HG03108 (cell line): ENCODE data around the gene XNDC1N.

ENCODE experiments used
- ATAC-seq: cut with Tn5 transposase; IDR thresholded peaks from one replicate; pipeline ENCODE4 v1.9.1; 2021; ENCODE audit warnings: moderate library complexity; ENCODE audit not compliant: unreplicated experiment

The XNDC1N gene, protein sequence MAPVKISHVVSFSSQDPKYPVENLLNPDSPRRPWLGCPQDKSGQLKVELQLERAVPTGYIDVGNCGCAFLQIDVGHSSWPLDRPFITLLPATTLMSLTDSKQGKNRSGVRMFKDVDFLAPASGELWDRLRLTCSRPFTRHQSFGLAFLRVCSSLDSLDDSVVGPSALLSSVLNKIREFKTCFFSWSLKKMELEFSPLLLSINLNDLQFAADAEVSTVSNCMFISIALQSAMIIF

GRCh38 chr11:71927820-71928736 lies at the start of gene XNDC1N:
Gene XNDC1N, minus strand, starts transcription at chr11:71928594. Its CDS starts 5,241 bp downstream, at chr11:71923353.
- peak; percentile 57 for ATAC-seq

DNA sequence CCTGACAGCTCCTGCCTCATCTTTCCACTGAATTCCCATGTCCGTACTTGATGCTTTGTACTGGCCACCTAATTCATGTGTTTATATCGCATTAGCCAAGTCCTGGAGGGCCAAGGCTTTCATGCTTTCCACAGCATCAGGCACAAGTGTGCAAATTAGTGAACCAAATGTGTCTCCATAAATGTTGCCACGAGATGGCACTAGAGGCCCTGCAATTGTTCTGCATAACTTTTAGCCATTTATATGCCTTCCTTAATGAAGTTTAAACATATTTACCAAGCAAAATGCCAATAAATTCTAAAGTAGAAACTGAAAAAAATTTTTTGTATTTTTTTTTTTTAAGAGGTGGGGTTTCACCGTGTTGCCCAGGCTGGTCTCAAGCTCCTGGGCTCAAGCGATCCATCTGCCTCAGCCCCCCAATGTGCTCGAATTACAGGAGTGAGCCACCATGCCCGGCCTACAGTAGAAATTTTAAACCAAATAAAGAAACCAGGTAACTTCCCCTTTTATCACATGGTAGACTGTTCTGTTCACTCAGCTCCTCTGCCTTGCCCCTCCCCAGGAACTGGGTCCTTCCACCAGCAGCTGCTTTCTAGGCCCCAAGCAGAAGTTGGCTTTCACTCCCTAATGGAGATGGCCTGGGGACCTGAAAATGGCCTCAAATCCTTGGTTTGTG lies 49.5 kb upstream of the XNDC1N start:
- ATAC-seq: no peak

GRCh38 chr11:71977090-71977489 lies 48.7 kb upstream of the XNDC1N start:
- no peak for ATAC-seq

GRCh38 chr11:71976551-71976950 lies 48.2 kb upstream of the XNDC1N start:
- ATAC-seq: no peak

- ATAC-seq: no peak
Measured at GRCh38 chr11:71971680-71972079, 43.3 kb upstream of the XNDC1N start.

GRCh38 chr11:71964641-71965040 lies 36.2 kb upstream of the XNDC1N start:
- no peak for ATAC-seq

DNA sequence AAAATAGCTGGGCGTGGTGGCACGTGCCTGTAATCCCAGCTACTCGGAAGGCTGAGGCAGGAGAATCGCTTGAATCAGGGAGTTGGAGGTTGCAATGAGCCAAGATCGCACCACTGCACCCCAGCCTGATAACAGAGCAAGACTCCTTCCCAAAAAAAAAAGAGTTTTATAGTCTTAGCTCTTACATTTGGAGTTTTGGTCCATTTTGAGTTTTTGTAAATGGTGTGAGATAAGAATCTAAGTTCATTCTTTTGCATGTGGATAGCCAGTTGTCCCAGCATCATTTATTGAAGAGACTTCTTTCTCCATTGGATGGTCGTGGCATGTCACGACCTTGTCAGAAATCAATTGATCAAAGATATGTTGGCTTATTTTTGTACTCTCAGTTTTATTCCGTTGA lies 35.1 kb upstream of the XNDC1N start:
- ATAC-seq: no peak

DNA sequence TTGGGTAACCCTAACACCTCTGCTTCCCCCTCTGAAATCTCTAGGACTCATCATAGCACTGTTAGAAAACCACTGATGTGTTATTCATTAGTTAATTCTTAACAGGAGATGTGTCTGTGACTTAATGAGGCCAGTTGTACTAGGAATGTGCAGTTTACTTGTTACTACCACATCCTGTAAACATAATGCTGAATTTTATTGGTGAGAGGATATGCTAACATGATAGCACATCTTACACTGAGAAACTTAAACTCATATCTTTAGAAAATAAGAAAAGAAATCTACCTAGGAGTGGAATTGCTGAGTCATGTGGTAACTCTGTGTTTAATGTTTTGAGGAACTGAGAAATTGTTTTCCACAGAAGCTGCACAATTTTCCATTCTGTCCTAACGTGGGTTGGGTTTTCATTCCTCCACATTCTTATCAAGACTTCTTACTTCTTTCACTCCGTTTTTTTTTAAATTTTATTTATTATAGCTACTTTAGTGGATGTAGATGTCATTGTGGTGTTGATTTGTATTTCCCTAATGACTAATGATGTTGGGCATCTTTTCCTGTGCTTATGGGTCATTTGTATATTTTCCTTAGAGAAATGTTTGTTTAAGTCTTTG lies 34.1 kb upstream of the XNDC1N start:
- peak; percentile 60 for ATAC-seq

DNA sequence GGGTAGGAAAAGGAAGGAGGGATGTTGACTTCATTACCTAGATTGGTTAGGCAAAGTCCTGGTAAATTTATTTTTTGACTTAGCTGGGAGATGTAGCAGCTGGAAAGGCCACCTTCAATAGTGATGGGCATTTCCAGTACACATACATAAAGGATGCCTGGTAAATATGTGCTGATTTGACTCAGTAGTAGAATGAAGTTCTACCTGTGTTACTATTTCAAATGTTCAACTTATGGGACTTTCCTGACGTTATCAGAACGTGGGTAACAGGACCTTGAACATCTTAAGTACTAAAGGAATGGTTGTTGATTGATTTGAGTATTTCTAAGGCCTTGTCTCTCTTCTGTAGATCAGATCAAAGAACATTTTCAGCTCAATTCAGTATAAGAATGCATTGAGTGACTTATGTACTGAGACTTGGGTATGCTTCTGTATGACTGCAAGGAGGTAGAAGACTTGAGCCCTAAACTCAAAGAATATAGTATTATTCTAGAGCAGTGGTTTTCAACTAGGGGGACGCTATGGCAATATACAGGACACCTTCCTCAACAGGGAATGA lies 27.6 kb upstream of the XNDC1N start:
- no peak for ATAC-seq

DNA sequence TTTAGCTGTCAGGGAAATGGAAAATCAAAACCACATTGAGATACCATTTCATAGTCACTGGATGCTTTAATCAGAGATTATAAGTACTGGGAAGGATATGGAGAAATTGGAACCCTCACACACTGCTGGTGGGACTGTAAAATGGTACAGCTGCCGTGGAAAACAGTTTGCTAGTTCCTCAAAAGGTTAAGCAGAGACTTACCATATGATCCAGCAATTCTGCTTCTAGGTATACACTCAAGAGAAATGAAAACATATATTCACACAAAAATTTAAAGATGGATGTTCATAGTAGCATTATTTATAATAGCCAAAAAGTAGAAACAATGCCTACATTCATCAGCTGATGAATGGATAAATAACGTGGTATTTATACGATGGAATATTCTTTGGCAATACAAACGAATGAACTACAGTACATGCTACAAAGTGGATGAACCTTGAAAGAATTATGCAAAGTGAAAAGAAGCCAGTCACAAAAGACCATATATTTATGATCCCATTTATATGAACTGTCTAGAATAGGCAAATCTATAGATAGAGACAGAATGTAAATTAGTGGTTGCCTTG lies 23.4 kb upstream of the XNDC1N start:
- ATAC-seq: no peak

DNA sequence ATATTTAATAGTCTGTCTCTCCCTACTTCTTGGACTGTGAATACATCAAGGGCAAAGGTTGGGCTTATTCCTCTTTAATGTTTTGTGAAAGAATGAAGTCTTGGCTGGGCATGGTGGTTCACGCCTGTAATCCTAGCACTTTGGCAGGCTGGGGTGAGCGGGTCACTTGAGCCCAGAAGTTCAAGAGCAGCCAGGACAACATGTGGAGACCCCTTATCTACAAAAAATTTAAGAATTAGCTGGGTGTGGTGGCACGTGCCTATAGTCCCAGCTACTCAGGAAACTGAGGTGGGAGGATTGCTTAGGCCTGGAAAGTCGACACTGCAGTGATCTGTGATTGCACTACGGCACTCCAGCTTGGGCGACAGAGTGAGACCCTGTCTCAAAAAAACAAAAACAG lies 20.6 kb upstream of the XNDC1N start:
- no peak for ATAC-seq

- no peak for ATAC-seq
Measured at GRCh38 chr11:71948314-71949027, 20.1 kb upstream of the XNDC1N start.

DNA sequence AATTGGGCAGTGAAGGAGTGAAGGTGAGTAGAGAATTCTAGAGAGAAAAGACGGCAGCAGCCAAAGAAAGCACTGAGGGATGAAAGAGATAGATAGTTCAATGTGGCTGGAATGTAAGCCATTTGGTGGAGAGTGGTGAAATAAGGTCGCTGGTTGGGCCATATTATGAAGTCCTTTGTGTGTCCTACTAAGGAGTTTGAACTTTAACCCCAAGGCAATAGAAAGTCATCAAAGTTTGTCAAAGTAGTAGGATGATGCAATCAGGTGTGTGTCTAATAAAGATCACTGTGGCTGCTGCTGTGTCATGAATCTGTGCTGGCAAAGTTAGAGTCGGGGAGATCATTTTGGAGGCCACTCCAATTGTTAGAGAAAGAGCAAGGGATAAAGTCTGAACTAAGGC lies 19.1 kb upstream of the XNDC1N start:
- ATAC-seq: no peak

GRCh38 chr11:71946144-71946571 lies 17.8 kb upstream of the XNDC1N start:
- ATAC-seq: no peak

- no peak for ATAC-seq
Measured at GRCh38 chr11:71940561-71941219, 12.3 kb upstream of the XNDC1N start.

DNA sequence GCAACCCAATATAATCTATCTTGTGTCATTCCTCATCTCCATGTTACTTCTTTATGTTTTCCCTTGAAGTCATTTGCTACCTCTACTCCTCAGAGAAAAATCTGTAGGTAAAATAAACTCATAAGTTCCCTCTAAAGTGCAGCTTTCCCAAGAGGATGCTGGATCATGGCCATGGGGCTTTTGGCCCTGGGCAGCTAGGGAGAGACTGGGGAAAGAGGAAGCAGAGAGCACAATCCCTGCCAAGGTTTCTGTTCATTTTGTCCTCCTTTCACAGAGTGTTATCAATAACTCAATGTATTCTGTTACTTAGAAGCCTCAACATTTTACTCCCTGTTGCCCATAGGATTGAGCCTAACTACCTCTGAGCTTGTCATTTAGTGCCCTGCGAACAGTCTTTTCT lies 9.4 kb upstream of the XNDC1N start:
- no peak for ATAC-seq

DNA sequence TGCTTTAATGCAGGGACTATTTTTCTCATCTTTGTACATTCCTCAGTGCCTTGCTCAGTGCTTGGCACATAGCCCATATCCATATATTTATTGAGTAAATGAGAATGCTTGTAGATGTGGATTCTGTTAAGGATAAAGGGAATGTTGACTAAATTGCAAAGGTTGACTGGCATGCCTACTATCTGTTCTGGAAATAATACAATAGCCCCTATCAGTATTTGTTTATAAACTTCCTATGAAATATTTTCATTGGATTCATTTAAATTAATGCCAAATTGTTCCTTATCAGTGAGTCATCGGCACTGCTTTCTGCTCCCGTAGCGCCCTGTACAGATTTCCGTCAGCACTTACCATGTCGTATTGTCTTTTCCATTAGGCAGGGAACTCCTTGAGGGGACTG lies 8.4 kb upstream of the XNDC1N start:
- ATAC-seq: no peak

GRCh38 chr11:71935338-71935925 lies 7.0 kb upstream of the XNDC1N start:
- ATAC-seq: no peak

GRCh38 chr11:71934213-71934612 lies 5.8 kb upstream of the XNDC1N start:
- ATAC-seq: peak; percentile 40
